Liver (tissue), 9 donors: ENCODE measurements around the gene KIF11. TPM values are rescaled to one million over a fixed set of nuclear protein-coding genes. Genes with fewer than 3 reads are reported as not detected.
A peak's percentile ranks its signal among the peaks of the same experiment; 100 is the strongest.

Source experiments
- DNase-seq: peaks from one replicate; pipeline ENCODE4 v3.0.0-alpha.2; 2017; ENCODE audit warnings: low spot score
- H3K27ac ChIP-seq, 2 donors: one replicate each; pipeline ENCODE4 v1.7.0; 2013; ENCODE audit warnings: inconsistent platforms in 2 of 2, low read length in 2 of 2, control low read depth in 1 of 2, low read depth in 1 of 2, mild to moderate bottlenecking in 1 of 2
- H3K27me3 ChIP-seq, 4 donors: one replicate each; pipeline versions ENCODE4 v1.6.1 to v1.7.0; 2013; ENCODE audit warnings: low read length in 3 of 4, inconsistent platforms in 1 of 4, mild to moderate bottlenecking in 1 of 4, moderate library complexity in 1 of 4; ENCODE audit not compliant: control insufficient read depth in 4 of 4, insufficient read depth in 4 of 4
- H3K36me3 ChIP-seq, 4 donors: one replicate each; pipeline versions ENCODE4 v1.6.1 to v1.7.0; 2013; ENCODE audit warnings: low read length in 3 of 4, mild to moderate bottlenecking in 3 of 4, low read depth in 1 of 4, moderate library complexity in 1 of 4; ENCODE audit not compliant: control insufficient read depth in 4 of 4, insufficient read depth in 3 of 4
- H3K4me1 ChIP-seq, 4 donors: one replicate each; pipeline versions ENCODE4 v1.6.1 to v1.7.0; 2013; ENCODE audit warnings: low read length in 3 of 4, mild to moderate bottlenecking in 3 of 4, moderate library complexity in 1 of 4; ENCODE audit not compliant: control insufficient read depth in 4 of 4, insufficient read depth in 4 of 4
- H3K4me3 ChIP-seq, 3 donors: one replicate each; pipeline versions ENCODE4 v1.6.1 to v1.7.0; 2013; ENCODE audit warnings: low read length in 3 of 3, control low read depth in 1 of 3, low read depth in 1 of 3, mild to moderate bottlenecking in 1 of 3
- H3K9ac ChIP-seq, 2 donors: one replicate each; pipeline ENCODE4 v1.7.0; 2013; ENCODE audit warnings: low read length in 2 of 2, mild to moderate bottlenecking in 2 of 2, moderate library complexity in 2 of 2, control low read depth in 1 of 2, low read depth in 1 of 2
- H3K9me3 ChIP-seq, 4 donors: one replicate each; pipeline versions ENCODE4 v1.6.1 to v1.7.0; 2013; ENCODE audit warnings: low read length in 3 of 4; ENCODE audit not compliant: control insufficient read depth in 4 of 4
- ATF3 ChIP-seq: IDR thresholded peaks from 2 replicates; pipeline ENCODE4 v1.6.1; 2016; ENCODE audit warnings: antibody characterized with exemption
- CTCF ChIP-seq: fragments of 150-350 bp; IDR thresholded peaks from 2 replicates; pipeline ENCODE4 v1.5.1; 2017; ENCODE audit warnings: improper control_type of control experiment, low read depth, low read length; ENCODE audit not compliant: missing input control
- EGR1 ChIP-seq, 2 donors: IDR thresholded peaks; 2 replicates each; pipeline ENCODE4 v1.6.1; 2016 to 2018; ENCODE audit warnings: antibody characterized with exemption in 2 of 2, low read depth in 2 of 2
- FOXA2 ChIP-seq: IDR thresholded peaks from 2 replicates; pipeline ENCODE4 v1.6.1; 2016; ENCODE audit warnings: antibody characterized with exemption
- GABPA ChIP-seq, 2 donors: IDR thresholded peaks in 1 of 2; conservative IDR thresholded peaks in 1 of 2; 2 replicates each; pipeline ENCODE4 v1.6.1; 2016; ENCODE audit warnings: antibody characterized with exemption in 2 of 2, mild to moderate bottlenecking in 1 of 2, moderate library complexity in 1 of 2
- HNF4A ChIP-seq, 2 donors: conservative IDR thresholded peaks; 2 replicates each; pipeline ENCODE4 v1.6.1; 2016; ENCODE audit warnings: antibody characterized with exemption in 2 of 2, mild to moderate bottlenecking in 2 of 2
- JUND ChIP-seq, 2 donors: IDR thresholded peaks; 2 replicates each; pipeline ENCODE4 v1.6.1; 2016; ENCODE audit warnings: antibody characterized with exemption in 2 of 2
- MAX ChIP-seq: IDR thresholded peaks from 2 replicates; pipeline ENCODE4 v1.6.1; 2016; ENCODE audit warnings: antibody characterized with exemption
- NR2F2 ChIP-seq: IDR thresholded peaks from 2 replicates; pipeline ENCODE4 v1.6.1; 2016; ENCODE audit warnings: antibody characterized with exemption
- RAD21 ChIP-seq, 2 donors: IDR thresholded peaks; 2 replicates each; pipeline ENCODE4 v1.6.1; 2016; ENCODE audit warnings: antibody characterized with exemption in 2 of 2, mild to moderate bottlenecking in 2 of 2
- REST ChIP-seq: IDR thresholded peaks from 2 replicates; pipeline ENCODE4 v1.6.1; 2016; ENCODE audit warnings: antibody characterized with exemption, mild to moderate bottlenecking
- RXRA ChIP-seq, 2 donors: IDR thresholded peaks; 2 replicates each; pipeline ENCODE4 v1.6.1; 2017 to 2018; ENCODE audit warnings: antibody characterized with exemption in 2 of 2, mild to moderate bottlenecking in 1 of 2
- SP1 ChIP-seq: IDR thresholded peaks from 2 replicates; pipeline ENCODE4 v1.6.1; 2018; ENCODE audit warnings: antibody characterized with exemption, mild to moderate bottlenecking
- TAF1 ChIP-seq: conservative IDR thresholded peaks from 2 replicates; pipeline ENCODE4 v1.6.1; 2016; ENCODE audit warnings: antibody characterized with exemption, mild to moderate bottlenecking
- YY1 ChIP-seq: IDR thresholded peaks from 2 replicates; pipeline ENCODE4 v1.6.1; 2016; ENCODE audit warnings: antibody characterized with exemption, mild to moderate bottlenecking
- ZBTB33 ChIP-seq: IDR thresholded peaks from 2 replicates; pipeline ENCODE4 v1.6.1; 2016; ENCODE audit warnings: antibody characterized with exemption
- WGBS: extraction: QIAGEN DNeasy Blood & Tissue Kit; methylation state at CpG from one replicate; pipeline ENCODE4 v1.1.7; 2013; 5-methylcytosine and 5-hydroxymethylcytosine counted together
- polyA plus RNA-seq, 2 donors: library from polyadenylated mRNA; stranded (reverse) in 1 of 2; unstranded in 1 of 2; fragments of 200-250 nt in 1 of 2; fragments of >200 nt in 1 of 2; fragmentation: Nextera tagmentation in 1 of 2; extraction: Ambion mirVana in 1 of 2; gene quantifications; one replicate each; pipeline versions ENCODE4 v1.2.1 to v1.2.3, GENCODE V29; 2013 to 2015
- total RNA-seq, 2 donors: library from RNA; depleted of rRNA; stranded (reverse); fragments of >200 nt; gene quantifications; one replicate each; pipeline ENCODE4 v1.2.3, GENCODE V29; 2014
- donor health status: healthy.
- donor health status: healthy.
- donor health status: healthy.
- donor health status: healthy.
- donor health status: healthy.

KIF11 gene
- total and polyA plus RNA-seq, 4 donors, result 0.25 to 29.2 (median 0.58) TPM

GRCh38 chr10:92681306-92681834, 88.4 kb downstream of the KIF11 start (continued):
- no peak for TF ChIP-seq CTCF
- no peak for TF ChIP-seq ATF3
- no peak for TF ChIP-seq EGR1 (IDR thresholded peaks at IDR 0.05; ENCODE audit: low read depth in 2 of 2)
- TF ChIP-seq JUND (IDR thresholded peaks at IDR 0.05), result no peak

GRCh38 chr10:92688573-92688926, 95.6 kb downstream of the KIF11 start:
- peak overlapping the region; percentile 83 to 88 for H3K27ac ChIP-seq
- TF ChIP-seq EGR1 (IDR thresholded peaks at IDR 0.05; ENCODE audit: low read depth in 2 of 2), result no peak
- TF ChIP-seq REST, result no peak
- no peak for TF ChIP-seq JUND (IDR thresholded peaks at IDR 0.05)
- no peak for TF ChIP-seq HNF4A (conservative IDR thresholded peaks at IDR 0.05)
- TF ChIP-seq TAF1, result no peak
- WGBS, result 26% methylated on average over 5 of the region's 5 CpGs
- no peak for DNase-seq
- H3K9ac ChIP-seq, result peak overlapping the region; percentile 0 to 96
- no peaks in the 10 kb centered on the region for H3K9me3 ChIP-seq
- peaks cover 1 to 23% (median 11%) of the 10 kb centered on the region in 4 donors for H3K4me1 ChIP-seq
- peak overlapping the region; percentile 72 to 100 (median 78) for H3K4me3 ChIP-seq
- no peaks in the 10 kb centered on the region for H3K27me3 ChIP-seq
- peaks cover 0 to 4% (median 1%) of the 10 kb centered on the region in 4 donors for H3K36me3 ChIP-seq

- peak; percentile 49 for DNase-seq
- no peaks in the 10 kb centered on the region for H3K9me3 ChIP-seq
- under 1% methylated on average over 63 of the region's 63 CpGs for WGBS
- no peaks in the 10 kb centered on the region for H3K27me3 ChIP-seq
- peak overlapping the region; percentile 72 to 100 (median 78) for H3K4me3 ChIP-seq
- peak overlapping the region; percentile 83 to 88 for H3K27ac ChIP-seq
- peaks cover 1 to 25% (median 15%) of the 10 kb centered on the region in 4 donors for H3K4me1 ChIP-seq
- no peak for TF ChIP-seq GABPA (IDR thresholded peaks at IDR 0.05 in 1 of 2, conservative IDR thresholded peaks at IDR 0.05 in 1 of 2)
- peak in 1 of 2 donors; percentile 29 for TF ChIP-seq RXRA (IDR thresholded peaks at IDR 0.05)
- no peak for TF ChIP-seq CTCF
- peak; percentile 74 for TF ChIP-seq YY1
- TF ChIP-seq ZBTB33, result no peak
- TF ChIP-seq NR2F2, result no peak
- no peak for TF ChIP-seq JUND (IDR thresholded peaks at IDR 0.05)
- no peak for TF ChIP-seq TAF1
- peak; percentile 41 to 56 for TF ChIP-seq HNF4A (conservative IDR thresholded peaks at IDR 0.05)
- TF ChIP-seq FOXA2, result no peak
- TF ChIP-seq MAX, result peak; percentile 53
- no peak for TF ChIP-seq ATF3
- TF ChIP-seq RAD21 (IDR thresholded peaks at IDR 0.05), result peak; percentile 48 to 53
- TF ChIP-seq SP1, result peak; percentile 43
- peaks cover 0 to 4% (median 1%) of the 10 kb centered on the region in 4 donors for H3K36me3 ChIP-seq
- peak overlapping the region; percentile 29 to 96 for H3K9ac ChIP-seq
These were observed 96.2 kb downstream of the KIF11 start for GRCh38 chr10:92688927-92689662.
